ENCODE data around the gene NFIC. TPM values are rescaled to one million over a fixed set of nuclear protein-coding genes. Genes with fewer than 3 reads are reported as not detected.

Gene NFIC
- total RNA-seq, 2 donors from 2014 or later, result 52.4 to 57.8 TPM

DNA sequence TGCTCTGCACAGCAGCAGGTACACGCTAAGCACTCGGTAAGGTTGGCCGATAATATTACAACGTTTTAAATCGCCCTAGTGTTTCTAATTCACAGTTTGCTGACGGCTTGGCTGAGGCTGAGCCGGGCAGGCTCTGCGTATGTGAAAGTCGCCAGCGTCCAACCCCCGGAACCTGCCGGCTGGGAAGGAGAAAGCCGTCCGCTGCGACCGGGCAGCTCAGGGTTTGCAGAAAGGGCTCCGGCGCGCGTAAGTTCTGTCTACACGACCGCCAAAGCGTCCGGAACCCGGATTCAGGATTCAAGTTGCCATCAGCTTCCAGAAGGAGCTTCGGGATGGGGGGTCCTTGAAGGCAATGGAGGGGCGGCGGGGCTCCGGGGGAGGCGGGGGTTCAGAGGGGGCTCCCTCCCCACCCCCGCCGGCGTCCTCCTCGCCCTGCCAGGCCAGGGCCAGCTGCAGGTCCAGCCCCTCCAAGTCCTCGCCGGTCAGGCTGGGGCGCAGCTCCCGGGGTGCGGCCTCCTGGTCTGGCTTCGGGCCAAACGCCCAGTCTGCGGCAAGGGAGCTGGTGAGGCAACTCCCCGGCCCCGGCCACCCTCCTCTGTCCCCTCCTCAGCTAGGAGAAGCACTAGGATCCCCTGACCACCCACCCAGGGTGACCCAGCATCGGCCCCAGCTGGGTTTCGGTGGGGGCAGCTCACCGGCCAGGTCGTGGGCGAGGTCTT, 116.3 kb downstream of the NFIC start:
- ATAC-seq (peak; percentile 64), DNase-seq (peak; percentile 77 to 78)
- intact Hi-C loops (cut with DNase I, micrococcal nuclease), result no loop called here

DNA sequence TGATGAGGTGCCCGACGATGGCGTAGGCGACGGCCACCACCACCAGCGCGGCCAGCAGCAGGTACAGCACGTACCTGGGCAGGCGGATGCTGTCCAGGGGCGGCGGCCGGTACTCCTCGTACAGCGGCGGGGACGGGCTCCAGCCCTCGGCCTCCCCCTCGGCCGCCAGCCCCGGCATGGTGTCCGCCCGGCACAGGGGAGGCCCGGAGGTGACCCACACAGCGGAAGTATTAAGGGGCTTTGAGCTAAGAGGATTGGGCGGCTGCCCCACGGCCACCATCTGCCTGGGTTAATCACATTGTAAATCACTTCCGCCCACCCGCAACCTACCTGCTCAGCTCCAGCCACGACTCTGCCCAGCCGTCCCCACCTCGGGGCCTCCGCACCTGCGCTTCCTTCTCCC, 116.8 kb downstream of the NFIC start, which contains the start of gene SMIM44:
Gene SMIM44 (minus strand): TSS at position 216 of the 403 bp plus-strand sequence. CDS start 38 bp downstream, at position 178.
- intact Hi-C loops (cut with DNase I, micrococcal nuclease), result no loop called here
- DNase-seq, result peak; percentile 67 to 68
- peak; percentile 55 for ATAC-seq

DNA sequence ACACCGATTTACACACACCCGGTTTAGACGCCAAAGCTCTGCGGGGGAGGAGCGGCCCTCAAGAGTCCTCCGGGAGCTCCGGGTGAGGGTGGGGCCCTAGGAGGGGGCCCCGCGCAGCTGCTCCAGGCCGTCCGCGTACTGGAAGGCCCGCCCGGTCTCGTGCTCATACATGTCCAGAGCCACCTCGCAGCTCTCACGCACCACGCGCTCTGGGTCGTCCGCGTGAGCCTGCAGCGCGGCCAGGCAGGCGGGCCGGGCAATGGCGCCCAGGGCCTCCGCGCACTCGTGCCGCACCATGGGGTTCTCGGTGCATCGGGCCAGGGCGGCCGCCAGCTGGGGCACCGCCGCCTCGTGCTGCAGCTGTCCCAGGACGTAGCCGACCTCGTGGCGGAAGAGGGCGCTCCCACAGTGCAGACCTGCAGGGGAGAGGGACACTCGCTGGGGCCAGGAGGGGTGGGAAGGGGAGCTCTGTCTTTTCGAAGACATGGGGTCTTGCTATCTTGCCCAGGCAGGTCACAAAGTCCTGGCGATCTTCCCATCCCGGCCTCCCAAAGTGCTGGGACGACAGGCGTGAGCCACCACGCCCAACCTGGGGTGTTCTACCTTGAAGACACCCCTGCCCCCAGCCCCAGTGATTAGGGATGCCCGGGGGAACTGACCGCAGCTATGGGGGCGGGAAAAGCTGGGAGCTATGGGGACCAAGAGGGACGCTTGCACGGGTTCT, 125.2 kb downstream of the NFIC start:
- no peak for ATAC-seq
- DNase-seq, result no peak
- intact Hi-C loops (cut with DNase I, micrococcal nuclease), result no loop called here

DNA sequence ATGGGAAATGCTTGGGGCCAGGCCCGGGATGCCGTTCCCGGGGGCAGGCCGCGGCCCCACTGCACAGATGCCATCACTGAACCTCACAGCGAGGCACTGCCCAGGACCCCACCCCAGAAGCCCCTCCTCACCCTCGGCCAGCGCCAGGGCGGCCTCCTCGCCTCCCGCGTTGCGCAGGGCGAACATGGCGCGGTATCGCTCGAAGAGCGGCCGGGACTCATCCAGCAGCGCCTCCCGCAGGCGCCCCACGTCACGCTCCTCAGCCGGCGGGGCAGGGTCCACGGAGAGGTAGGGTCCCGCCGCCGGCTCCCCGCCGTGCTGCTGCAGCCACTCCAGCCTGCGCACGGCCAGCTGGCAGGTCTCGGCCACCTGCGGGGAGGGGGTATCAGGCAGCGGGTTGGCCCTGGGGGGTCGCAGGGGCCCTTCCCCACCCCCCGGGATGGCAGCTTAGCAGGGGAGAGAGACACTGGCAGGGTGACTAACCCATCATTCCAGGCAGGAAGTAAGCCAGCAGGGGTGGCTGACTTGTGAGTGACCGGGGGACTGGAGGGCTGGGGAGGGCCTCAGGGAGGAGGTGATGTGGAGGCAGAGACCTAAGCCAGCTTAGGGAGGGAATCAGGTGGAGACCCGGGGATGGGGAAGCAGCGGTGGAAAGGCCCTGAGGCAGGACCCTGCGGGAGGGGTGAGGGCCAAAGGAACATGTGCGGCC, 125.9 kb downstream of the NFIC start:
- intact Hi-C loops (cut with DNase I, micrococcal nuclease), result no loop called here
- DNase-seq (no peak), ATAC-seq (no peak)

DNA sequence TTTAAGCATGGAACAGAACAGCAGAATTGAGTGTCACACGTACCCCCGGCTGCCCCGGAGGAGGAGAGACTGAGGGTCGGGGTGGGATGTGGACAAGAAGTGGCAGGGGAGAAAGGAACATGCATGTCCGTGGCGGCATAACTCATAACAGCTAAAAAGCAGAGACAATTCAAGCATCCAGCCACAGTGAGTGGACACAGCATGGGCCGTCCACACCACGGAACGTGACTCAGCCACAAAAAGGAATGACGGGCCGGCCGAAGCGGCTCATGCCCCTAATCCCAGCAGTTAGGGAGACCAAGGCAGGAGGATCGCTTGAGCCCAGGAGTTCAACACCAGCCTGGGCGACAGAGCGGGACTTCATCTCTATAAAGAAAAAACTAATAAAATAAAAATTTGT, 126.5 kb downstream of the NFIC start:
- intact Hi-C loops (cut with DNase I, micrococcal nuclease), result no loop called here
- DNase-seq (no peak), ATAC-seq (no peak)

DNA sequence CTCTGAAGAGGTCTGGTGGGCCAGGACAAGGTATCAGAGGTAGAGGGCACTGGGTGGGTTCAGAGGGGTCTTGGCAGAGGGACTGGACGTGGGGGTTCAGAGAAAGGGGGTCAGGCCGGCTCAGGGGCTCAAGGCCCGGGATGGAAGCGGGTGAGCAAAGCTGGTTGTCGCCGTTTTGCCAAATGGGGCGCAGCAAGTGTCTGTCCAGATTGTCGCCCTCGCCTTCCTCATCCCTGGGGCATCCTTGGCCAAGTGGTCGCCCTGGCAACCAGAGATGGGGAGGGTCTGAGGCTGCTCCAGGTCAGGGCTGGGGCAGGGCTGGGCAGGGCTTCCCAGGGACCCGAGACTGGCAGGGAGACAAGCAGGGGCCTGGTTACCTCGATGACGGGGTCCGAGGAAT, 127.3 kb downstream of the NFIC start:
- intact Hi-C loops (cut with DNase I, micrococcal nuclease), result no loop called here
- ATAC-seq (no peak), DNase-seq (no peak)

DNA sequence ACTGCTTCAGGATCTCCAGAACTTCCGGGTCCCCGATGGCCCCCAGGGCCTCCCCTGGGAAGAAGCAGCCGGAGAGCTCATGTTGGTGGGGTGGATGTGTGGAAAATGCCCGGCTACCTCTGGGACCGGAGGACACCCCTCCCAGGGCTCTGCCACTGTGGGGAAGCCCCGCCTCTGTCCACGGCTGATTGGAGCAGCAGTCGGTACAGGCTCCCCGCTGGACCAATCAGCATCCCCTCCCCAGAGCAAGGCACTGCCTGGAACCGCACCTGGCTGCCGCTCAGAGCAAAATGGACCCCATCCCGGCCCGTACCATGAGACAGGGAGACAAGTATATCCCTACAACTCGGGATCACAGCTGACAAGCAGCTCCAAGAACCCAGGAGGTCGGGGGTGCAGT, 127.7 kb downstream of the NFIC start:
- peak; percentile 60 for ATAC-seq
- intact Hi-C loops (cut with DNase I, micrococcal nuclease), result no loop called here

DNA sequence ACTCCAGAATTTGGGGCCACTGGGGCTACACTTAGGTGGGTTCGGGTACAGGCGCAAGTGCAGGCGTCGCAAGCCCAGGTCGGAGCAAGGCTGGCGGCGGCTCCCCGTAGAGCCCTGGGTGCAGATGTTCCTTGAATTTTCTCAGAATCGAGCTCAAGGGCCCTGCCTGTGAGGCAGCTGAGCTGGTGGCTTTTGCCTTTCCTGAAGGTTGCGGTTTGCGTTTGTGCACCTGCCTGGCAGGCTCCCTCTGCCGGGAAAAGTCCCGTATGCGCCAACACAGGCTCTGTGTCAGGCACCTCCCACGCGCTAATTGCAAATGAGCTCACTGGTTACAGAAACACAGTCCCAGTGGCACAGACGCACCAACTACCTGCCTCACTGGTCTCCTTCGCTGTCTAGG, 128.2 kb downstream of the NFIC start:
- no peak for DNase-seq
- ATAC-seq, result no peak
- intact Hi-C loops (cut with DNase I, micrococcal nuclease), result no loop called here

More for the DNA sequence above, 127.7 kb downstream of the NFIC start:
- no peak for DNase-seq

DNA sequence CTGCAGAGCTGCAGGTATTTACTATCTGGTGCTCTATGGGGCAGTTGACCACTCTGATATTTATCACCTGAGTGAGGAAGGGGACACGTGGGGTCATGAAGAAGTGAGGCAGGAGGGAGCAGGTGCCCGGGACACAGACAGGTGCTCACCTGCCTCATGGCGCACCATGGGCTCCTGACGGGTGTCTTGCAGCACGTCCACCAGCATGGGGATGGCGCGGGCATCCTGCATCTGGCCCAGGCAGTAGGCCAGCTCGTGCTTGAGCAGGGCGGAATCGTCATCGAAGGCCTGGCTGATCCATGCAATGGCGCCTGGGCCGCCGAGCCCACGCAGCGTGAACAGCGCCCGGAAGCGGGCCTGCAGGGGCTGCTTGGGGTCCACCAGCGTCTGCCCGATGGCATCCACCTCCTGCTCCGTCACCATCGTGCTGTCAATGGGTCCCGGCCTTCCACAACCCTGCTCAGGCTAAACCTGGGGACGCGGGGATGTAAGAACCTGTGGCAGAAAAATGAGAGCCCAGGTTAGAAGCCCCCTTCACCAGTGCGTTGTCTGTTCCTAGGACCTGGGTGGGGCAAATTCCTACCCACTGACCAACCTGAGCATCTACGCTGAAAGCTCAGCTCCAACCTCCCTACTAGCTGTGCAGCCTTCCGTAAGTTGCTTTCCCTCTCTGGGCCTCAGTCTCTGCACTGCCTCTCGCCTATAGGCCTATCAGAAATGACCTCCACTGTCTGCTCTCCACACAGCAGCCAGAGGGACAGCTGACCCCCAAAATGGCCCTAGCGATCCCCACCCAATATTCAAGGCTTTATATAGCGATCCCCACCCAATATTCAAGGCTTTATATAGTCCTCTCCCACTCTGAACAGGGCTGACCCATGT, 130.2 kb downstream of the NFIC start:
- DNase-seq (no peak), ATAC-seq (no peak)
- intact Hi-C loops (cut with DNase I, micrococcal nuclease), result no loop called here

DNA sequence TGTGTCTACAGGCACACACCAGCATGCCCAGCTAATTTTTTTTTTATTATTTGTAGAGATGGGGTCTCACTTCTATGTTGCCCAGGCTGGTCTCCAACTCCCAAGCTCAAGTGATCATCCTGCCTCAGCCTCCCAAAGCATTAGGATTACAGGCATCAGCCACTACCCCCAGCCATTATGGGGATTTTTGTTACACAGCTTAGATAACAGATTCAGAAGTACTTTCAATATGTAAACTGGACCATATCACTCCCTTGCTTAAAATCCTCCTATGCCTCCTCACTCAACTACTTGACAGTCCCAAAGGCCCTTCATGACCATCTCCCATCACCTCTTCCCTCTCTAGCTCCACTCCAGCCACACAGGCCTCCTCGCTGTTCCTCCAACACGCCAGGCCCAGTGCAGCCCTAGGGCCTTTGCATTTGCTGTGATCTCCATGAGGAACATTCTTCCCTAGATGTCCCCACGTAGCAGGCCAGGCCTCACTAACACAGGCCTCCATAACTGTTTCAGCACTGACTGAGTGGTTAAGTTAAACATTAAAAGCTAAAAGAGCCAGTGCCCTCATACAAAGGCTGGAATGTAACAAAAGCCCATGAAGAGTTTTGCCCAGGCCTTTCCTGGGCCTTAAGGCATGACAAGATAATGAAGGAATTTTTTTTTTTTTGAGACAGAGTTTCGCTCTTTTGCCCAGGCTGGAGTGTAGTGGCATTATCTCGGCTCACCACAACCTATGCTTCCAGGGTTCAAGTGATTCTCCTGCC, 131.6 kb downstream of the NFIC start:
- DNase-seq (no peak), ATAC-seq (no peak)
- intact Hi-C loops (cut with DNase I, micrococcal nuclease), result no loop called here

DNA sequence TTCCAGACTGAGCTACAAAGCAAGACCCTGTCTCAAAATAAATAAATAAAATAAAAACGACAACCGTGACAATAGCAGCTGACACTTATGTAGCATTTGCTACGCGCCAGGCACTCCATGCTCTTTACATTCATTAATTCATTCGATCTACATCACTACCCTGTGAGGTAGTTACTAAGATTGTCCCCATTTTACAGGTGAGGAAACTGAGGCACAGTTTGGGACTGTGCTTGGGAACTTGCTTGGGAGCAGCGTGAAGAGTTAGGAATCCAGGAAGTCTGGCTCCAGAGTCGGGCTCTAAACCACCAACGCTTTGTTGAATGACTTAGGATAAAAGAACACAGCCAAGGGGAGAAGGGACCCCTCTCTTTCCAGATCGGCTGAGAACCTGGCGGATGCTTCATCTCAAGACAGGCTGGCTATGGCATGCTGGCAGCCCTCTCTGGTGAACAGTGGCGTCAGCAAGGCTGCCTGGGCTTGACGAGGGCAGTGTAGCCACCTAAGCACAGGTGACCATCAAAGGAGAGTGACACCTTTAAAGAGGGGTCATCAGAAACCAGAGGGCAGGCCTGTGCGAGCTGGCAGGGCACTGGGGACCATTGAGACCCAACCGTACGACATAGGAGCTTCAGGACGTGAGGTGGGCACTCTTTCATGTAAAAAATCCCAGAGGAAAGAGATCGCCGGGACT, 133.5 kb downstream of the NFIC start:
- ATAC-seq, result peak; percentile 22
- DNase-seq, result no peak
- intact Hi-C loops (cut with DNase I, micrococcal nuclease), result no loop called here

DNA sequence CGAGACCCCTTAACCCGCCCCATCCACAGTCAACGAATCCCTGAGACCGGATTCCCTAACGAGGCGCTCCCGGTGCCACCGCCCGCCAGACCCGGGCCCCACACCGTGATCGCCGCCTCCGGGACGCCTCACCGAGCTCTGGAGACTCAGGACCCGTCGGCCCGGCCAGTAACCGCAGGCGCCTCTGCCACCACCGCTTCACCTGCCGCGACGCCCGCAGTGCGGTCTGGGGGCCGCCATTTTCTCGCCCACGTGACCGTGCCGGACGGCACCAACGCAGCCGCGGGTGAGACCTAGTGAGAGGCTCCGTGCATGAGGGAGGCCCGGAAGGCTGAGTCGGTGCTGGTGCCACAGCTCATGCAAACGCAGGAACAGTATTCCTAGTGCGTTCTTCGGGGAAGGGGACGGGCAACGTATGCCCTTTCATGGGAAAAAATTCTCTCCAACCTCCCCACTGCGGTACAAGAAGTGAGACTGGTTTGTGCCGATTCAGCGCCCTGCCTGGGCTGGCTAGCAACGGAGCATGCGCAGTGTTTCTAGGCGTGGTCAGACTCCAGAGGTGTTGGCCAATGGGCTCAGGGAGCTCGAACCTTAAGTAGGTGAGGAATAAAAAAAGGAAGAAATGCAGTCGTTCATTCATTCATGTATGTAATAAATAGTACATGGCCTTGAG, 134.2 kb downstream of the NFIC start, which contains the start of gene DOHH:
Gene DOHH (minus strand): TSS at position 246 of the 673 bp plus-strand sequence. CDS start 3,860 bp downstream, outside the sequence.
- ATAC-seq (peak; percentile 91), DNase-seq (peak; percentile 96 to 97)
- intact Hi-C loops (cut with DNase I, micrococcal nuclease), result no loop called here

DNA sequence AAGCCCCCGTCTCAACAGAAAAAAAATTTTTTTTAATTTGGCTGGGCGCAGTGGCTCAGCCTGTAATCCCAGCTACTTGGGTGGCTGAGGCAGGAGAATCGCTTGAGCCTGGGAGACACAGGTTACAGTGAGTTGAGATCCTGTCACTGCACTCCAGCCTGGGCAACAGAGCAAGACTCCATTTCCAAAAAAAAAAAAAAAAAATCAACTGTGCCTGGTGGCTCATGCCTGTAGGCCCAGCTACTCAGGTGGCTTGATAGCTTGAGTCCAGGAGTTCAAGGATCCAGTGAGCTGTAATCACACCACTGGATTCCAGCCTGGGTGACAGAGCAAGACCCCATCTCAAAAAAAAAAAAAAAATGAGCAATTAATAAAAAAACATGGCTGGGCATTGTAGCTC, 135.4 kb downstream of the NFIC start:
- intact Hi-C loops (cut with DNase I, micrococcal nuclease), result no loop called here
- ATAC-seq (no peak), DNase-seq (no peak)

DNA sequence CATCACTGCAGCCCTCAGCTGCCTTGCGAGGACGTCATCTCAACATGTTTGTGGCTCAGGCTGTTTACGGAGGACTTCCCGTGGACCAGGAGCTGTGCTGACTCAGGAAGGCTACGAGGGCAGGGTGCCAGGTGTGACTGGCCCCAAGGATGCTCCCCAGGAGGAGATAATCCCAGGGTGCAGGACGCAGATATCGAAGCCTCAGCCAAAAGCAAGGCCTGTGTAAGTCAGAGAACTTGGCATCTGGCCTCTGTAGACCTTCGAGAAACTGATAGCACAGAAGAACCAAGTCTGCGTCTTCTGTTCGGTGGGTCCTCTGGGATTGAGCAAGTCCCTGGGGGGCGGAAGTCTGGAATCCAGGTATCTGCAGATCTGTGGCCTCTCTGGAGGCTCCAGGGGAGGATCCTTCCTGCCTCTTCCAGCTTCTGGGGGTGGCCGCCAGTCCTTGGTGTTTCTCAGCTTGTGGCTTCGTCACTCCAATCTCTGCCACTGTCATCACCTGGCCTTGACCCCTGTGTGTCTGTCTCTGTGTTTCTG, 136.7 kb downstream of the NFIC start:
- DNase-seq, result no peak
- intact Hi-C loops (cut with DNase I, micrococcal nuclease), result no loop called here
- ATAC-seq, result no peak

DNA sequence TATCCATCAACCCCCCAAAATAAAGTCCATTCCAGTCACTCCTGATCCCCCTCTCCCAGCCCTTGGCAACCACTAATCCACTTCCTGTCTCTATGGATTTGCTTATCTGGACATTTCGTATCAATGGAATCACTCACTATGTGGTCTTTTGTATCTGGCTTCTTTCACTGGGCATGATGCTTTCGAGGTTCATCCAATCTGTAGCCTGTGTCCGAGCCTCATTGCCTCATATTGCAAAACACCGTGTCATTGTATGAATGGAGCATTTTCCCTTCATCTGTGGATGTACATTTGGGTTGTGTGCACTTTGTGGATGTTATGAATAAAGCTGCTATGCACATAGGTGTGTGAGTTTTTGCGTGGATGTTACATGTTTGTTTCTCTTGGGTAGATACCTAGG, 138.4 kb downstream of the NFIC start:
- DNase-seq (no peak), ATAC-seq (no peak)
- intact Hi-C loops (cut with DNase I, micrococcal nuclease), result no loop called here

DNA sequence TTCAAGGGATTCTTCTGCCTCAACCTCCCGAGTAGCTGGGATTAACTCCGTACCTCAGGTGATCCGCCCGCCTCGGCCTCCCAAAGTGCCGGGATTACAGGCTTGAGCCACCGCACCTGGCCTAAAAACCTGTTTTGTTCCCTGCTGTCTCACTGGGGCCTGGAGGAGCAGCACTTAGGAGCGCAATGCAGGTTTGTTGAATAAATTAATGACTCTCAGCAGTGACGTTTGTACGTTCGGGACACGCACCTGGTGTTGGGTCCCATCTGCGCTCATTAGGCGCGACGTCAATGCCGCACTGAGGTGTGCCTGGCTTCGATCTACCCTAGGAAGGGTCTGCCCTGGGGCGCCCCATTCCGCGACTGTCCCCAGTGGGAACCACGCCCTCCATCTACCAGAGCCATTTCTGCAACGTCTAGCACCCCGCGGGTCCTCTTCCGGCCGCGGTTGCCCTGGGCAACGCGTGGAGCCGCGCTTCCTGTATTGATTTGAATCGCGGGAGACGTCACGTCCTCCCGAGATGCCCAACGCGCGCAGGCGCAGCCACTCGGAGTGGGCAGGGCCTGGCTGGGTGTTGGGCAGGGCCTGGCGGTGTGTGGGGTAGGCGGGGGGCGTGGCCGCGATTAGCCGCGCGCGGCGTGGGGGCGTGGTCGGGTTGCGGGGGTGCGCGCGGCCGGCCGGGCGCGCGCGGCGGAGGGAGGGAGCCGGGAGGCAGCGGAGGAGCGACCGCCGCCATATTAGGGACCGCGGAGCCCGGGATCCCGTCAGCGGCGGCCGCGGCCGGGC, 139.4 kb downstream of the NFIC start, which contains the start of gene FZR1:
Gene FZR1 (plus strand): TSS at position 714 of the 786 bp plus-strand sequence. CDS start 16,679 bp downstream, outside the sequence.
- DNase-seq (peak; percentile 98 to 99), ATAC-seq (peak; percentile 94)
- intact Hi-C loops (cut with DNase I, micrococcal nuclease), result no loop called here
